Liver (tissue), 9 donors: ENCODE data around the gene H2BK1. TPM values are rescaled to one million over a fixed set of nuclear protein-coding genes. Genes with fewer than 3 reads are reported as not detected.

ENCODE experiments used
- DNase-seq: peaks from one replicate; pipeline ENCODE4 v3.0.0-alpha.2; 2017; ENCODE audit warnings: low spot score
- H3K27ac ChIP-seq, 2 donors: one replicate each; pipeline ENCODE4 v1.7.0; 2013; ENCODE audit warnings: inconsistent platforms in 2 of 2, low read length in 2 of 2, control low read depth in 1 of 2, low read depth in 1 of 2, mild to moderate bottlenecking in 1 of 2
- H3K27me3 ChIP-seq, 4 donors: one replicate each; pipeline versions ENCODE4 v1.6.1 to v1.7.0; 2013; ENCODE audit warnings: low read length in 3 of 4, inconsistent platforms in 1 of 4, mild to moderate bottlenecking in 1 of 4, moderate library complexity in 1 of 4; ENCODE audit not compliant: control insufficient read depth in 4 of 4, insufficient read depth in 4 of 4
- H3K36me3 ChIP-seq, 4 donors: one replicate each; pipeline versions ENCODE4 v1.6.1 to v1.7.0; 2013; ENCODE audit warnings: low read length in 3 of 4, mild to moderate bottlenecking in 3 of 4, low read depth in 1 of 4, moderate library complexity in 1 of 4; ENCODE audit not compliant: control insufficient read depth in 4 of 4, insufficient read depth in 3 of 4
- H3K4me1 ChIP-seq, 4 donors: one replicate each; pipeline versions ENCODE4 v1.6.1 to v1.7.0; 2013; ENCODE audit warnings: low read length in 3 of 4, mild to moderate bottlenecking in 3 of 4, moderate library complexity in 1 of 4; ENCODE audit not compliant: control insufficient read depth in 4 of 4, insufficient read depth in 4 of 4
- H3K4me3 ChIP-seq, 3 donors: one replicate each; pipeline versions ENCODE4 v1.6.1 to v1.7.0; 2013; ENCODE audit warnings: low read length in 3 of 3, control low read depth in 1 of 3, low read depth in 1 of 3, mild to moderate bottlenecking in 1 of 3
- H3K9ac ChIP-seq, 2 donors: one replicate each; pipeline ENCODE4 v1.7.0; 2013; ENCODE audit warnings: low read length in 2 of 2, mild to moderate bottlenecking in 2 of 2, moderate library complexity in 2 of 2, control low read depth in 1 of 2, low read depth in 1 of 2
- H3K9me3 ChIP-seq, 4 donors: one replicate each; pipeline versions ENCODE4 v1.6.1 to v1.7.0; 2013; ENCODE audit warnings: low read length in 3 of 4; ENCODE audit not compliant: control insufficient read depth in 4 of 4
- FOXA1 ChIP-seq: IDR thresholded peaks from 2 replicates; pipeline ENCODE4 v1.6.1; 2016; ENCODE audit warnings: antibody characterized with exemption
- GABPA ChIP-seq, 2 donors: IDR thresholded peaks in 1 of 2; conservative IDR thresholded peaks in 1 of 2; 2 replicates each; pipeline ENCODE4 v1.6.1; 2016; ENCODE audit warnings: antibody characterized with exemption in 2 of 2, mild to moderate bottlenecking in 1 of 2, moderate library complexity in 1 of 2
- HNF4A ChIP-seq, 2 donors: conservative IDR thresholded peaks; 2 replicates each; pipeline ENCODE4 v1.6.1; 2016; ENCODE audit warnings: antibody characterized with exemption in 2 of 2, mild to moderate bottlenecking in 2 of 2
- HNF4G ChIP-seq: IDR thresholded peaks from 2 replicates; pipeline ENCODE4 v1.6.1; 2016; ENCODE audit warnings: antibody characterized with exemption
- JUND ChIP-seq, 2 donors: IDR thresholded peaks; 2 replicates each; pipeline ENCODE4 v1.6.1; 2016; ENCODE audit warnings: antibody characterized with exemption in 2 of 2
- MAX ChIP-seq: IDR thresholded peaks from 2 replicates; pipeline ENCODE4 v1.6.1; 2016; ENCODE audit warnings: antibody characterized with exemption
- NR2F2 ChIP-seq: IDR thresholded peaks from 2 replicates; pipeline ENCODE4 v1.6.1; 2016; ENCODE audit warnings: antibody characterized with exemption
- RAD21 ChIP-seq, 2 donors: IDR thresholded peaks; 2 replicates each; pipeline ENCODE4 v1.6.1; 2016; ENCODE audit warnings: antibody characterized with exemption in 2 of 2, mild to moderate bottlenecking in 2 of 2
- RXRA ChIP-seq, 2 donors: IDR thresholded peaks; 2 replicates each; pipeline ENCODE4 v1.6.1; 2017 to 2018; ENCODE audit warnings: antibody characterized with exemption in 2 of 2, mild to moderate bottlenecking in 1 of 2
- SP1 ChIP-seq: IDR thresholded peaks from 2 replicates; pipeline ENCODE4 v1.6.1; 2018; ENCODE audit warnings: antibody characterized with exemption, mild to moderate bottlenecking
- TAF1 ChIP-seq: conservative IDR thresholded peaks from 2 replicates; pipeline ENCODE4 v1.6.1; 2016; ENCODE audit warnings: antibody characterized with exemption, mild to moderate bottlenecking
- YY1 ChIP-seq: IDR thresholded peaks from 2 replicates; pipeline ENCODE4 v1.6.1; 2016; ENCODE audit warnings: antibody characterized with exemption, mild to moderate bottlenecking
- ZBTB33 ChIP-seq: IDR thresholded peaks from 2 replicates; pipeline ENCODE4 v1.6.1; 2016; ENCODE audit warnings: antibody characterized with exemption
- WGBS: extraction: QIAGEN DNeasy Blood & Tissue Kit; methylation state at CpG from one replicate; pipeline ENCODE4 v1.1.7; 2013; 5-methylcytosine and 5-hydroxymethylcytosine counted together
- polyA plus RNA-seq, 2 donors: library from polyadenylated mRNA; stranded (reverse) in 1 of 2; unstranded in 1 of 2; fragments of 200-250 nt in 1 of 2; fragments of >200 nt in 1 of 2; fragmentation: Nextera tagmentation in 1 of 2; extraction: Ambion mirVana in 1 of 2; gene quantifications; one replicate each; pipeline versions ENCODE4 v1.2.1 to v1.2.3, GENCODE V29; 2013 to 2015
- total RNA-seq, 2 donors: library from RNA; depleted of rRNA; stranded (reverse); fragments of >200 nt; gene quantifications; one replicate each; pipeline ENCODE4 v1.2.3, GENCODE V29; 2014
- TF ChIP-seq, protein P1 (sequence below): IDR thresholded peaks from 2 replicates; pipeline ENCODE4 v1.6.1; 2016; ENCODE audit warnings: antibody characterized with exemption
- TF ChIP-seq, protein P2 (sequence below): fragments of 150-350 bp; IDR thresholded peaks from 2 replicates; pipeline ENCODE4 v1.5.1; 2017; ENCODE audit warnings: improper control_type of control experiment, low read depth, low read length; ENCODE audit not compliant: missing input control
- TF ChIP-seq, protein P3 (sequence below): IDR thresholded peaks from 2 replicates; pipeline ENCODE4 v1.6.1; 2016; ENCODE audit warnings: antibody characterized with exemption, mild to moderate bottlenecking
- donor health status: healthy.
- donor health status: healthy.
- donor health status: healthy.
- donor health status: healthy.
- donor health status: healthy.

Gene H2BK1
- total and polyA plus RNA-seq, 4 donors, result not detected

- Histone ChIP-seq H3K4me3 (peak overlapping the region in 1 of 3 donors; percentile 64), H3K27ac (no peak overlapping the region), H3K36me3 (no peaks in the 10 kb centered on the region), H3K9me3 (no peaks in the 10 kb centered on the region), H3K27me3 (peaks cover 0 to 10% (median 0%) of the 10 kb centered on the region in 4 donors), H3K9ac (no peak overlapping the region), H3K4me1 (peaks cover 11 to 24% (median 15%) of the 10 kb centered on the region in 4 donors)
- 25% methylated on average over 19 of the region's 19 CpGs for WGBS
- TF ChIP-seq FOXA1 (no peak), JUND (IDR thresholded peaks at IDR 0.05) (no peak)
- no peak for DNase-seq
Observed at GRCh38 chr7:151251328-151251688, 41.0 kb upstream of the H2BK1 start.

GRCh38 chr7:151250181-151251132, 40.2 kb upstream of the H2BK1 start:
- Histone ChIP-seq H3K4me3 (no peak overlapping the region), H3K9me3 (no peaks in the 10 kb centered on the region), H3K36me3 (no peaks in the 10 kb centered on the region), H3K27me3 (peaks cover 0 to 10% (median 0%) of the 10 kb centered on the region in 4 donors), H3K4me1 (peaks cover 11 to 24% (median 17%) of the 10 kb centered on the region in 4 donors), H3K9ac (no peak overlapping the region), H3K27ac (no peak overlapping the region)
- 77% methylated on average over 7 of the region's 7 CpGs for WGBS
- DNase-seq, result no peak
- TF ChIP-seq NR2F2, result no peak
- TF ChIP-seq RXRA (IDR thresholded peaks at IDR 0.05), result no peak
- TF ChIP-seq, protein P1, sequence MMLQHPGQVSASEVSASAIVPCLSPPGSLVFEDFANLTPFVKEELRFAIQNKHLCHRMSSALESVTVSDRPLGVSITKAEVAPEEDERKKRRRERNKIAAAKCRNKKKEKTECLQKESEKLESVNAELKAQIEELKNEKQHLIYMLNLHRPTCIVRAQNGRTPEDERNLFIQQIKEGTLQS, result no peak
- TF ChIP-seq SP1, result no peak
- TF ChIP-seq HNF4G, result no peak
- TF ChIP-seq, protein P2, sequence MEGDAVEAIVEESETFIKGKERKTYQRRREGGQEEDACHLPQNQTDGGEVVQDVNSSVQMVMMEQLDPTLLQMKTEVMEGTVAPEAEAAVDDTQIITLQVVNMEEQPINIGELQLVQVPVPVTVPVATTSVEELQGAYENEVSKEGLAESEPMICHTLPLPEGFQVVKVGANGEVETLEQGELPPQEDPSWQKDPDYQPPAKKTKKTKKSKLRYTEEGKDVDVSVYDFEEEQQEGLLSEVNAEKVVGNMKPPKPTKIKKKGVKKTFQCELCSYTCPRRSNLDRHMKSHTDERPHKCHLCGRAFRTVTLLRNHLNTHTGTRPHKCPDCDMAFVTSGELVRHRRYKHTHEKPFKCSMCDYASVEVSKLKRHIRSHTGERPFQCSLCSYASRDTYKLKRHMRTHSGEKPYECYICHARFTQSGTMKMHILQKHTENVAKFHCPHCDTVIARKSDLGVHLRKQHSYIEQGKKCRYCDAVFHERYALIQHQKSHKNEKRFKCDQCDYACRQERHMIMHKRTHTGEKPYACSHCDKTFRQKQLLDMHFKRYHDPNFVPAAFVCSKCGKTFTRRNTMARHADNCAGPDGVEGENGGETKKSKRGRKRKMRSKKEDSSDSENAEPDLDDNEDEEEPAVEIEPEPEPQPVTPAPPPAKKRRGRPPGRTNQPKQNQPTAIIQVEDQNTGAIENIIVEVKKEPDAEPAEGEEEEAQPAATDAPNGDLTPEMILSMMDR, result no peak
- TF ChIP-seq MAX, result no peak
- TF ChIP-seq GABPA (IDR thresholded peaks at IDR 0.05 in 1 of 2, conservative IDR thresholded peaks at IDR 0.05 in 1 of 2), result no peak
- no peak for TF ChIP-seq FOXA1
- TF ChIP-seq ZBTB33, result no peak
- TF ChIP-seq HNF4A (conservative IDR thresholded peaks at IDR 0.05), result no peak
- TF ChIP-seq TAF1, result no peak
- TF ChIP-seq YY1, result no peak
- TF ChIP-seq, protein P3, sequence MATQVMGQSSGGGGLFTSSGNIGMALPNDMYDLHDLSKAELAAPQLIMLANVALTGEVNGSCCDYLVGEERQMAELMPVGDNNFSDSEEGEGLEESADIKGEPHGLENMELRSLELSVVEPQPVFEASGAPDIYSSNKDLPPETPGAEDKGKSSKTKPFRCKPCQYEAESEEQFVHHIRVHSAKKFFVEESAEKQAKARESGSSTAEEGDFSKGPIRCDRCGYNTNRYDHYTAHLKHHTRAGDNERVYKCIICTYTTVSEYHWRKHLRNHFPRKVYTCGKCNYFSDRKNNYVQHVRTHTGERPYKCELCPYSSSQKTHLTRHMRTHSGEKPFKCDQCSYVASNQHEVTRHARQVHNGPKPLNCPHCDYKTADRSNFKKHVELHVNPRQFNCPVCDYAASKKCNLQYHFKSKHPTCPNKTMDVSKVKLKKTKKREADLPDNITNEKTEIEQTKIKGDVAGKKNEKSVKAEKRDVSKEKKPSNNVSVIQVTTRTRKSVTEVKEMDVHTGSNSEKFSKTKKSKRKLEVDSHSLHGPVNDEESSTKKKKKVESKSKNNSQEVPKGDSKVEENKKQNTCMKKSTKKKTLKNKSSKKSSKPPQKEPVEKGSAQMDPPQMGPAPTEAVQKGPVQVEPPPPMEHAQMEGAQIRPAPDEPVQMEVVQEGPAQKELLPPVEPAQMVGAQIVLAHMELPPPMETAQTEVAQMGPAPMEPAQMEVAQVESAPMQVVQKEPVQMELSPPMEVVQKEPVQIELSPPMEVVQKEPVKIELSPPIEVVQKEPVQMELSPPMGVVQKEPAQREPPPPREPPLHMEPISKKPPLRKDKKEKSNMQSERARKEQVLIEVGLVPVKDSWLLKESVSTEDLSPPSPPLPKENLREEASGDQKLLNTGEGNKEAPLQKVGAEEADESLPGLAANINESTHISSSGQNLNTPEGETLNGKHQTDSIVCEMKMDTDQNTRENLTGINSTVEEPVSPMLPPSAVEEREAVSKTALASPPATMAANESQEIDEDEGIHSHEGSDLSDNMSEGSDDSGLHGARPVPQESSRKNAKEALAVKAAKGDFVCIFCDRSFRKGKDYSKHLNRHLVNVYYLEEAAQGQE, result no peak
- TF ChIP-seq JUND (IDR thresholded peaks at IDR 0.05), result no peak
- TF ChIP-seq RAD21 (IDR thresholded peaks at IDR 0.05), result no peak
